Stimulated activated CD4-positive, alpha-beta T cell treated with anti-CD3 and anti-CD28 coated beads, Interleukin-2, amount 100 ng/mL, for 48 hours (primary cell): ENCODE results near the gene EPN3.

Experiments
- DNase-seq, 2 donors: peaks; one replicate each; pipeline ENCODE4 v3.0.0-alpha.2; 2020

Gene EPN3

DNA sequence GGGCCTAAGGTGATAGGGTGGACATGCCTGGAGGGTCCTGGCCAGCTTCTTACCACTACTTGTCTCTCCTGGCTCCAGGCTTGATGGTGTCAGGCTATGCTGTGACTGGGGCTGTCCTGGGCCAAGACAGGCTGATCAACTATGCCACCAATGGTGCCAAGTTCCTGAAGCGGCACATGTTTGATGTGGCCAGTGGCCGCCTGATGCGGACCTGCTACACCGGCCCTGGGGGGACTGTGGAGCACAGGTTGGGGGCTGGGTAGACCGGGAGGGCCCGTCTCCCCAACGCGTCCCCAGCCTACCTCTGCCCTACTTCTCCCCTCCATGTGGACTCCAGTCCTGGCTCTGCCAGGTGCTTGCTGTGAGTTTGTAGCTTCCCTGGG, 18.9 kb downstream of the EPN3 start:
- no peak for DNase-seq

DNA sequence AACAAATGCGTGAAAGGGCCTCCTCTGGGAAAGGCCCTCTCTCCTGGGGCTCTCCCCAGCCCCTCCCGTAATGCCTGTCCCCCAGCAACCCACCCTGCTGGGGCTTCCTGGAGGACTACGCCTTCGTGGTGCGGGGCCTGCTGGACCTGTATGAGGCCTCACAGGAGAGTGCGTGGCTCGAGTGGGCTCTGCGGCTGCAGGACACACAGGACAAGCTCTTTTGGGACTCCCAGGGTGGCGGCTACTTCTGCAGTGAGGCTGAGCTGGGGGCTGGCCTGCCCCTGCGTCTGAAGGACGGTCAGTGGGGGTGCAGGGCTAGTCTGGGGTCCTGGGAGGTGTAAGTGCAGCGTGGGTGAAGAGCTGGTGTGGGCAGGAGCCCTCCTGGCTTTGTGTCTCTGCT, 19.3 kb downstream of the EPN3 start:
- DNase-seq = no peak

DNA sequence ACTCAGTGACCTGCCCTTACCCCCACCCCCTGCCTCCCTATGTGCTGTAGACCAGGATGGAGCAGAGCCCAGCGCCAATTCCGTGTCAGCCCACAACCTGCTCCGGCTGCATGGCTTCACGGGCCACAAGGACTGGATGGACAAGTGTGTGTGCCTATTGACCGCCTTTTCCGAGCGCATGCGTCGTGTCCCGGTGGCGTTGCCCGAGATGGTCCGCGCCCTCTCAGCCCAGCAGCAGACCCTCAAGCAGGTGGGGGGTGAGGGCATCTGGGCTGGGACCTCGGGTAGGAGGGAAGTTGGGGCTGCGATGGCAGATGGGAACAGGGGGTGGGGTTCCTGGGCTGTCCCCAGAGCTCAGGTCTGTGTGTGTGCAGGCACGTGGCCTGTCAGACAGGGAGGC, 21.7 kb downstream of the EPN3 start:
- DNase-seq = no peak

DNA sequence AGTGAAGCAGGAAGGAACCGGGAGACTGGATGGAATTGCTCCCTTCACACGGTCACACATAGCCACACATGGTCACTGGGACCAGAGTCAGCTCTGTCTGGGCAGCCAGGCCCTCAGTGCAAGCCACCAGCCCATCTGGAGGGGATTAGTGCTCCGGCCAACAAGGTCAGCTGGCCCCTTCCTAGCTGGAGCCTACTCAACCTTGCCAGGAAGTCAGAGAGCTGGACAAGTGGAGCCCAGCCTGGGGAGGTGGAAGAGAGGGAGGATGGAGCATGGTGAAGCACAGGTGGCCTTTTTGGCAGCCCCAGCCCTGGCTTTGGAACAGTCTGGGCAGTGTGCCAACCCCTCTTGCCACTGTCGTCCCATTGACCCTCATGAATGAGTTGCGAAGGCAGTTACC, 24.3 kb downstream of the EPN3 start:
- DNase-seq = no peak

DNA sequence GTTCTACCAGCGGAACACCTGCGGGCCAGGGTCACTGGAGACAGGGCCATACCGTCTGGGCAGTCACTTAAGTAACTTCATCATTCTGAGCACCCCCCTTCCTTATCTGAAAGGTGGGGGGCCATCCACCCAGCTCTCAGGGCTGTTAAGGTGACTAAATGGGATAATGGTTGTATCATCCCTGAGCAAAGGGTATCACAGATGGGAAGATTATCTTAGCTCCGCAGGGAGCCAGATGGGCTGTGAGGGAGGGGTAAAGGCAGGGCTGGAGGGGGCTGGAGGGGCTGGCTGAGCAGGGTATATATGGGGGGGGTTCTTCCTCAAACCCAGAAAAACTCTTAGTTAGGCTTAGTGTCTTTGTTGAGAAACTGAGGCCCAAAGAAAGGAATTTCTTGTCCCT, 25.1 kb downstream of the EPN3 start:
- DNase-seq = no peak

DNA sequence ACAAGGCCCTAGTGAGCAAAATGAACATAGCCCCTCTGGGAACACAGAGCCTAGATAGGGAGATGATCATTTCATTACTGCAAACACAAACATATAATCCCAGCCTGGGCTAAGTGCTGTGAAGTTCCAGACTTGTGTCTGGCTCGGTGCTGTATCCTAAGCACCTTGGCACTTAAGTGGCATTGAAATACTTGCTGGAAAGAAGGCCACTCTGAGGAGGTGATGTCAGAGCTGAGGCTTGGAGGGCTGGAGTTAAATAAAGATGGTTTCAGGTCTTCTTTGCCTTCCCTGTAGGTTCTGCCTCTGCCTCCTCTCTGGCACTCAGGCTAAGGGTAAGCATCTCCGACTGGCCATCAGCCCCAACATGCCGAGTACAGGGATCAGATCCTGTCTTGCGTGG, 25.6 kb downstream of the EPN3 start:
- DNase-seq = no peak

DNA sequence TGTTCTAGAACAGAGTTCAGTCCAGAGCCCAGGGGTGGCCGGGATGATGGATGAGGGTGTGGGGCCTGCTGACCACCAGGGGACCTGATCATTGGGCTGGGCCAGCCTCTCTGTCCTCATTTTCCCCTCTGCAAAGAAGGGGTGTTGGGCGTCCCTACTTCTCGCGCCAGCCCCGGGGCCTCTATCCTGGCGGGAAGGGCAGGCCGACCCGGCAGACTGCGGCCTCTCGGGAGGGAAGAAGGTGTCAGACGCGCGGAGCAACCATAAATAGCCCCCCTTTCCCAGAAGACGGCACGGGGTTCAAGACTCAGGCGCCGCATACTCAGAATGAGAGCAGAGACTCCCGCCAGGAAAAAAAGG, 26.0 kb downstream of the EPN3 start:
- no peak for DNase-seq

DNA sequence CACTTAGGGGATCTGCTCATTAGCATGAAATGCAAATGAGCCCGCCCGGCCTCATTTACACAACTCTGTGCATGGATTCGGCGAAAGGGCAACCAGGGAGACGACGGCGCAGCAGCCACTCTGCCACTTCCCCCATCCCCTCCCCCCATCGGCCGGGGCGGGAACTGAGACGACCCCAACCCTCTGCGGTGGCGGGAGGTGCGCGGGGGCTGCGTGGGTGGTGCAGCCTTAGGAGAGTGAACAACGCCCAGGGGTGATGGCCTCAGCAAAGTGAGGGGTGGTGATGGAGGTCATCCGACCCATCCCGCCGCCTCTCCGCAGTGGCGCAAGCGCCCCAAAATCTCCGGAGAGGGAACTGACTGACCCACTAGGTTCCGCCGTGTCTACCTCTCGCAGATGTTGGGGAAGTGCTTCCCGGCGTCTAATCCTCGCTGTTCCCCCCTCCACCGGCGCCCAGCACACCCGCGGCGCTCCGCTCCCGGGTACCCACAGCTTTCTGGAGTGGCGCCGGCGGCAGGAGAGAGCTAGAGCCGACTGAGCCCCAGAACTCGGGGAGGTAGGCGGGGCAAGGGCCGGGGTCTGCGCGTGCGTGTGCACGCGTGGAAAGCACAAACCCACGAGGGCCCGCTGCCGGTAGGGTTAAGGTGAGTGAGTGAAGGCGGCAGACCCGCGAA, 26.5 kb downstream of the EPN3 start:
- DNase-seq = no peak

DNA sequence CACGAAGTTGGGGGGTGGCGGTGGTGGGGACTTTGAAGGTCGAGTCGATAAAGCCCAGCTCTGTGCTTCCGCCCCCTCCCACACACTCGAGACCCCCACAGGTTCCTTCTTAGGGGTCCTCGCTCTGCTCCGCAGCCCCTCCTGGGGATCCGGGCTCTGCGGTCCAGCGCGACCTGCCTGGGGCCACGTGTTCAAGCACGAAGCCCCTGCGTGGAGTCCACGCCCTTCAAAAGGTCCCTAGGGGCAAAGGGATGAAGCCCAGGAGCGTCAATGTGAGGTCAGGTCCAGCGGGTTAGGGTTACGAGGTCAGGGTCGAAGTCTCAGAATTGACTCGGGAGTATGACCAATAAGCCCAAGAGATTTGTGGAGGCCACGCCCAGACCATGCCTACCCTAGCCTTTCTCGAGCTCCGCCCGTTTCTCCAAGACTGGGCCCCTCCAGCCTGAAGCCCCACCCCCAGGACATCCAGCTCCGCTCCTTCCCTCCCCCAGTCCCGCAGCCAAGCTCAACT, 27.2 kb downstream of the EPN3 start:
- DNase-seq = no peak

DNA sequence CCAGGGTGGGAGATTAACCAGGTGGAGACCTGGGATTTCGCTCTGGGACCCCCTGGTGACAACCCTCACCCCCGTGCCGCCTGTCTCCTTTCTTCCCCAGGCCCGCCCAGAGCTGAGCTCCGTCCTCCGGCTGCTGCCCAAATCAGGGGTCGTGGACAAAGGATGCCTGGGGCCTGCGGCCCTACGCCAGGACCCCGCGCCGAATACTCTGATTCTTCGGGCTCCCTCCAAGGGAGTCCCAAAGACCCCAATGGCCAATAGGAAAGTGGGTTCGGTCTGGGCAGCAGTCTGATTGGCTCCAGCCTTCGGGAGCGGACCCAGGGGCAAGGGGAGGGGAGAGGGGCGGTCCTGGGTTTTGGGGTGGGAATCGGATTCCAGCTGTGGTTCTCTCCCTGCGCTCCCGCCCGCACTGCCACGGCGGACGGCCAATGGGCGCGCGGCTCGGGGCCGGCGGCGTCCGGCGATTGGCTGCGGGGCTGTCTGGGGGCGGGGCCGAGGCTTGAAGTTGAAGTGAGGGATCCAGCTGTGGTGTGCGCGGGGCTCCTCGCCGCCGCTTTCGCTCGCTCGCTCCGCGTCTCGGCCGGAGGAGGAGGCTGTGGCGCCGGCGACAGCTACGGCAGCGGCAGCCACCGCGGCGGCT, 27.8 kb downstream of the EPN3 start, which contains the start of gene CACNA1G:
TSS of gene CACNA1G (plus strand) at position 531 of the 640 bp plus-strand sequence. CDS start 745 bp downstream, outside the sequence.
- peak; percentile 81 to 83 for DNase-seq

DNA sequence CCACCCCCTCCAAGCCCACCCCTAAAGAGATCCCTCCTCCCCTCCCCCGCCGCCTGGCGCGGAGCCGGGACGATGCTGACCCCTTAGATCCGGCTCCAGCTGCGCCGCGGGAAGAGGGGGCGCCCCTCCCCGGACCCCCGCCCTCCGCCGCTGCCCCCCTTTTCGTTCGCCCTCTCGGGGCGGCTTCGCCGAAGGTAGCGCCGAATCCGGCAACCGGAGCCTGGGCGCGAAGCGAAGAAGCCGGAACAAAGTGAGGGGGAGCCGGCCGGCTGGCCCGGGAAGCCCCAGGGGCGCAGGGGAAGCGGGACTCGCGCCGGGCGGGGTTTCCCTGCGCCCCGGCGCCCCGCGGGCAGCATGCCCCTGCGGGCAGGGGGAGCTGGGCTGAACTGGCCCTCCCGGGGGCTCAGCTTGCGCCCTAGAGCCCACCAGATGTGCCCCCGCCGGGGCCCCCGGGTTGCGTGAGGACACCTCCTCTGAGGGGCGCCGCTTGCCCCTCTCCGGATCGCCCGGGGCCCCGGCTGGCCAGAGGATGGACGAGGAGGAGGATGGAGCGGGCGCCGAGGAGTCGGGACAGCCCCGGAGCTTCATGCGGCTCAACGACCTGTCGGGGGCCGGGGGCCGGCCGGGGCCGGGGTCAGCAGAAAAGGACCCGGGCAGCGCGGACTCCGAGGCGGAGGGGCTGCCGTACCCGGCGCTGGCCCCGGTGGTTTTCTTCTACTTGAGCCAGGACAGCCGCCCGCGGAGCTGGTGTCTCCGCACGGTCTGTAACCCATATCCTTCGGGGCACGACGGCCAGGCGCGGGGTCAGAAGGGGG, 28.6 kb downstream of the EPN3 start:
- DNase-seq = no peak

DNA sequence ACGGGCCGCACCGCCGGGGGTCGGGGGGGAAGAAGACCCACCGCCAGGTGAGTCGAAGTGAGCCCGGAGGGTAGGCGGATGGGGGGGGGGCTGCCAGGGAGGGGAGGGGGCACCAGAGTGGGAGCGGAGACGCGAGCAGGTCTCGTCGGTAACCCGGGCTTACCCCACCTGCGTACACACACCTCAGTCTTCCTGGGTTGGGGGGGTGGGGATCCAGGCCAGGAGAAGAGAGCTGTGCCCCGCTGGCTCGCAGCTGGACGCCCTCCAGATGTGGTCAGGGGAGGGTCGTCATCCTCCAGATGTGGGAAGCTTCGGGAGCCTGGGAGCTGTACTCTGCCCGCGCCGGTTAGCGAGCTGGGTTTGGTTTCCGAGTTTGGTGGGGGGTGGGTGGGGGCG, 29.2 kb downstream of the EPN3 start:
- no peak for DNase-seq

DNA sequence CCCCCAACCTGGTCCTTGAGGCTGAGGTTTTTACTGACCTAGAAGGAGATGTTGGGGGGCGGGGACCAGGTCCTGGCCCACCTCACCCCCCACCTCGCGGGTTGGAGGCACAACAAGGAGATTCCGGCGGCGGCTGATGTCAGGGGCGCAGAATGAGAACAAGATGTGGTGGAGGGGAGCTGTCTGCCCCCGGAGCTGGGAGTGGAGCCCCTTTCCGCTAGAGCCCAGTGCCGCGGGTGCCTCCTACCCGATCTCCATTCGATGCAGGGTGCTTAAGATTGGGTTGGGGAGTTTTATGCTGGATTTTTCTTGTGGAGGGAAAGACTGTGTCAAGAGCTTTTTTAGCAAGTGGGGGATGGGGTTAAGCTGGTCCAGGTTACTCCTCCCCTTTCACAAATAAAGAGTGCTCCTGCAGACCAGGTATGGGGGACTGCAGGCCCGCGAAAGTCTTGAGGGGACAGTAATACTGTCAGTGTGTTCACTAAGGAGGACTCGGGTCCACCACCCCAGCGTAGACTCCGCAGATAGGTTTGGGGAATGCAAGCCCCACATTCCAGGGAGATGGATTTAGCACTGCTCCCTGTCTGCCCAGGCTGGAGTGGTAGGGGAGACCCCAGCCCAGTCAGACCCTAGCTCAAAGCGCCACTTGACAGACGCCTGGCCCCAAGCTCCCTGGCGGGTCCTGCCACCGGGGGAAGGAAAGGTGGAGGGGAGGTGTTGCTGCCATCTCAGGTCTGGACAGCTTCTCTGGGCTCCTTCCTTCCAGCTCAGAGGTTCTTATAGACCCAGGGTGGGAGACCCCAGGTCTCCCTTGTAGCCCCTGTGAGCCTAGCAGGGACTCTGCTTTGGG, 29.9 kb downstream of the EPN3 start:
- DNase-seq = no peak

DNA sequence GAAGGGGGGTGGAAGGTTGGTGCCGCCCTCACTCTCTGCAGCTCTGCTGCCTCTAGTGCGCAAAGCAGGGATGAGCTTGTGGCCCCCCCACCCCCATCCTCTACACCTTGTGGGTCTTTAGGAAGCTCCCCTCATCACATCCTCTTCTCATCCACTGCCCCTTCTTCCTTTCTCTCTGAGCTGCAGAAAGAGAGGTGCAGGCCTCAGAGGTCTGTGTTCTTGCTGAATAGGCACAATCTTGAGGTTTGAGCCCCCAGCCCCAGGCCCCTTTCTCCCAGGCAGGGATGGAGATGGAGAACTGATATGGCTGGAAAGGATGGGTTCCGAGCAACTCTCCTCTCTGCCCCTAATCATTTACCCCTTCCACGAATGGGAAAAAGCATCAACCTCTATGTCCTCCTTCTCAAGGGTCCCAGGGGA, 30.6 kb downstream of the EPN3 start:
- no peak for DNase-seq

DNA sequence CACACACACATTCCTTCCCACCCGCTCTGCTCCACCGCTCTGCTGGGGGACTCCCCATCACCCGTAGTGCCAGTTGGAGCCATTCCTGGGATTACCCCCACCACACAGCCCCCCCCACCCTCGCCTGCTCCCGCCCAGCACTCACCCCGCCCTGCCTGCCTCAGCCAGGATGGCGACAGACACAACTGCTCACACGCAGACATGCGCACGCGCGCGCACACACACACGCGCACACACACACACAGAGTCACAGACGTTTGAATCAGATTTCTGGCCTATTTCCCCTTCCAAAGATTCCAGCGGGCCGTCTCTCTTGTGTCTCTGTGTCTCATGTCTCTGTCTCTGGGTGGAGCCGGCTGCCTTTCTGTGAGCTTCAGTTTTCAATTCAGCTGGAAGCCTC, 32.4 kb downstream of the EPN3 start:
- DNase-seq = no peak

DNA sequence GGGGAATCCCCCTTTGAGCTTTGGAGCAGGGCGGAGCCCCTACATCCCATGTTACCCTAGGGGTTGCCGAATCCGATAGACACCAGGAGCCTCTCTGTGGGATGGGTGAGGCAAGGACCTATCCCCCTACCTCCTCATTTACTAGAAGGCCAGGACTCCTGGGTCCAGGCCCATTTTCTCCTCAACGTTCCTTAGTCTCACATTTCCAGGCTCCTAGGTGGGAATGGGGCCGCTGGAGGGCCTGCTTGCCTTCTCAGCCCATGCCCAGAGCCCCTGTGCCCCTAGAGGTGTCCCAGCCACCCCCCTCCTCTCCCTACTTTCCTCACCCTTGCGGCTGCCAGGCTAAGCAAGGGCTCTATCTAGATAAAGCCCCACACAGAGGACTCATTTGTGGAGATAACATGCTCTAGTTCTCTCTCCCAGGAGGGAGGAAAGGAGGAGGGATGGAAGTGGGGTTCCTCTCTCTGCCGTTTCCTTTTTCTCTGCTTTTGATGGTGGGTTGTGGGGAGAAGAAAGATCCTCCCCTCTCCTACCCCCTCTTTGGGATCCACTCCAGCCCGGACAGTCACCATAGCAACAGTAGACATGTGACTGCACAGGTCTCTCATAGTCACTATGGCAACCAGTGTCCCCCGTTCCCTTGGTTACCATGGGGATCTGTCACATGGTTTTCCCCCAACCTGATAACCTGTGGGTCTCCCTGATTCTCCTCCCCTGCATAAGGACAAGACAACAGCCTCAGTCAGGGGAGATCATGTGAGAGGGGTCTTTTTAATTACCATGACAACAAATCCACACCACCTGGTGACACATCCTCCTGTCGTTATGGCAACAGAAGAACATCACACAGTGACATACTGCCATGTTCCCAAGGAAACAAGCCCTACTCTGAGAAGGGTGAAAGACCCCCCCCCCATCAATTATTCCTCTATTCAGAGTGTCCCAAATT, 33.1 kb downstream of the EPN3 start:
- no peak for DNase-seq

DNA sequence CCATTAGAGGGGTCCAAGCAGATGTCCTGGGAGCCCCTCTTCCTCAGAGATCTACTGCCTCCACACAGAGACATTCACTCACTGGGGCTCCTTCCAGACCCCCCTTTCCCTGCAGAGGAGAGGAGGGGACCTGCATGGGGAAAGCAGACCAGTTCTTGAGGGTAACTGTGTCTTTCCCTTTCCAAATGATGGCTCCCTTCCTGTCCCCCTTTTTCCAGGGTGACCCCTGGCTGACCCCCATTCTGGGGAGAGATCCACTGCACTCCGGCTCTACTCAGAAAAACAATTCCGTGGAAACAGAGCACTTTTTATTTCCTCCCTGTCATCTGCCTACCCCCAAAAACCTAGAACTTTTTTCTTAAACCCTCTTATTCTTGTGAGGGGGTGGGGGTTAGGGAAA, 34.4 kb downstream of the EPN3 start:
- DNase-seq = no peak

DNA sequence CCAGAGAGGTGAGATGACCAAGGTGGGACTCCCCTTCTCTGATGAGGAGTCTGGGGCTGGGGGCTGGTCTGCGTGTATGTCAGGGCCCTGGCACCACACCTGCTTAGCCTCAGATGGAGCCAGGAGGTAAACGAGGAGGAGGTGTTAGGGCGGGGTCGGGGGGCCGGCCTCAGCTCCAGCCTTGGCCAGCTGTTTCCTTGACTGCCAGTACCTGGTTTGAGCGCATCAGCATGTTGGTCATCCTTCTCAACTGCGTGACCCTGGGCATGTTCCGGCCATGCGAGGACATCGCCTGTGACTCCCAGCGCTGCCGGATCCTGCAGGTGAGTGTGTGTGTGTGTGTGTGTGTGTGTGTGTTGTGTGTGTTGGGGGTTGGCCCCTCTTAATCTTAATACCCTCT, 36.1 kb downstream of the EPN3 start:
- no peak for DNase-seq

DNA sequence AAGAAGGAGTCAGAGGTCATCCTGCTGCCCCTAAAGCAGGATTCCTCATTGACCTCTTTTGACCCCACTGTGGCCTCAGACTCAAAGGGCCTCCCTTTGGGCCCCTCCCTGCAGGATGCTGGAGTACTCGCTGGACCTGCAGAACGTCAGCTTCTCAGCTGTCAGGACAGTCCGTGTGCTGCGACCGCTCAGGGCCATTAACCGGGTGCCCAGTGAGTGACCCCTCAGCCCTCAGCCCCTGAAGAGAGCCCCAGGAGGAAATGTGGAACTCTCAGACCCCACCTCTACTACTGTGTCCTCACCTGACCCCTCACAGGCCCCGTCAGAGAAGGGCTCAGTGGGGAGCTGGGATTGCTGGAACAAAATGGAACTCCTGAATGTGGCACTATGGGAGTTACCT, 37.1 kb downstream of the EPN3 start:
- DNase-seq = no peak

DNA sequence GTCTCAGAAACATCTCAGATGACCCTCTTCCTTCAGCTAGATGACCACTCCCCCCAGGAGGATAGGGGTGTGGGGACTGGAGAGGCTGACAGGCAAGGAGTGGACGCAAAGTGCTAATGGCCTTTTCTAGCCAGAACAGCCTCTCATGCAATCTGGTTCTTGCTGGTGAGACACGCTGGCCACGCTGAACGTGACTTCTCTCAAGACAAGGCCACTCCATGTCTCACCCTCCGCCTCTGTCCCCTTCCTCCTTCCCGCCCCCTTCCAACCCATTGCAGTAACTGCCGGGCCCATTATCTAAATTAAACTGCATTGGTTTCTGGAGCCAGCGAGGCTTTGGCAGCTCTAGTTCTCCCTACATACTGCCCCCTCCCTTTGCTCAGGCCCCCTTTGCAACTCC, 37.5 kb downstream of the EPN3 start:
- no peak for DNase-seq

DNA sequence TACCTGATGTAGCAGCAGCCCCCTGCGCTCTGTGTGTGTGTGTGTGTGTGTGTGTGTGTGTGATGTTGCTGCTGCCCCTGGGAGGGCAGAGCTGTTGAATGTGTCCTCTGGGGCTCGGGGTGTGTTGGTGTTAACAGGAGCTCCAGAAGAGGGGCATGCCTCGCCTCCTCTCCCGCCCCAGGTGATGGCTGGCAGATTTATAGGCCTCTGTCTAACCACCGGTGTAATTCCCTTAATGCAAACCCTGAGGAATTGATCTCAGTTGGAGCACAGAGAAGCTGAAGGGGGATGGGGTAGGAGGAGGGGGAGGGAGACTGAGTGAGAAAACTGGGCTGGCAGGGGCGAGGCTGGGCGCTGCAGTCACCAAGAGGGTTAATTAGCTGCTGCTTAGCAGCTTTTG, 38.0 kb downstream of the EPN3 start:
- no peak for DNase-seq

DNA sequence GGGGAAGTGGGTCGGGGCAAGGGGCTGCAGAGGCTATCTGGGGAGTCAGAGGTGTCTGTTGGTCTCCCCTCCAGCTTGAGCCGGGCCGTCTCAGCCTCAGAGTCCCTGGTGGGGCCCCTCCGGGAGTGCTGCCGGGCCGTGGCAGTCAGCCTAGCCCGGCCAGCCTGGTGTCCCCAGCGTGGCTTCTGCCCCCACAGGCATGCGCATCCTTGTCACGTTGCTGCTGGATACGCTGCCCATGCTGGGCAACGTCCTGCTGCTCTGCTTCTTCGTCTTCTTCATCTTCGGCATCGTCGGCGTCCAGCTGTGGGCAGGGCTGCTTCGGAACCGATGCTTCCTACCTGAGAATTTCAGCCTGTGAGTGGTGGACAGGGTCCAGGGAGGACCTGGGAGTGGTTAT, 39.1 kb downstream of the EPN3 start:
- DNase-seq = no peak
